Liver (tissue), 9 donors: ENCODE measurements around the gene RALGAPA2. TPM values are rescaled to one million over a fixed set of nuclear protein-coding genes. Genes with fewer than 3 reads are reported as not detected.

Experiments
- DNase-seq: peaks from one replicate; pipeline ENCODE4 v3.0.0-alpha.2; 2017; ENCODE audit warnings: low spot score
- H3K27ac ChIP-seq, 2 donors: one replicate each; pipeline ENCODE4 v1.7.0; 2013; ENCODE audit warnings: inconsistent platforms in 2 of 2, low read length in 2 of 2, control low read depth in 1 of 2, low read depth in 1 of 2, mild to moderate bottlenecking in 1 of 2
- H3K27me3 ChIP-seq, 4 donors: one replicate each; pipeline versions ENCODE4 v1.6.1 to v1.7.0; 2013; ENCODE audit warnings: low read length in 3 of 4, inconsistent platforms in 1 of 4, mild to moderate bottlenecking in 1 of 4, moderate library complexity in 1 of 4; ENCODE audit not compliant: control insufficient read depth in 4 of 4, insufficient read depth in 4 of 4
- H3K36me3 ChIP-seq, 4 donors: one replicate each; pipeline versions ENCODE4 v1.6.1 to v1.7.0; 2013; ENCODE audit warnings: low read length in 3 of 4, mild to moderate bottlenecking in 3 of 4, low read depth in 1 of 4, moderate library complexity in 1 of 4; ENCODE audit not compliant: control insufficient read depth in 4 of 4, insufficient read depth in 3 of 4
- H3K4me1 ChIP-seq, 4 donors: one replicate each; pipeline versions ENCODE4 v1.6.1 to v1.7.0; 2013; ENCODE audit warnings: low read length in 3 of 4, mild to moderate bottlenecking in 3 of 4, moderate library complexity in 1 of 4; ENCODE audit not compliant: control insufficient read depth in 4 of 4, insufficient read depth in 4 of 4
- H3K4me3 ChIP-seq, 3 donors: one replicate each; pipeline versions ENCODE4 v1.6.1 to v1.7.0; 2013; ENCODE audit warnings: low read length in 3 of 3, control low read depth in 1 of 3, low read depth in 1 of 3, mild to moderate bottlenecking in 1 of 3
- H3K9ac ChIP-seq, 2 donors: one replicate each; pipeline ENCODE4 v1.7.0; 2013; ENCODE audit warnings: low read length in 2 of 2, mild to moderate bottlenecking in 2 of 2, moderate library complexity in 2 of 2, control low read depth in 1 of 2, low read depth in 1 of 2
- H3K9me3 ChIP-seq, 4 donors: one replicate each; pipeline versions ENCODE4 v1.6.1 to v1.7.0; 2013; ENCODE audit warnings: low read length in 3 of 4; ENCODE audit not compliant: control insufficient read depth in 4 of 4
- ATF3 ChIP-seq: IDR thresholded peaks from 2 replicates; pipeline ENCODE4 v1.6.1; 2016; ENCODE audit warnings: antibody characterized with exemption
- CTCF ChIP-seq: fragments of 150-350 bp; IDR thresholded peaks from 2 replicates; pipeline ENCODE4 v1.5.1; 2017; ENCODE audit warnings: improper control_type of control experiment, low read depth, low read length; ENCODE audit not compliant: missing input control
- EGR1 ChIP-seq, 2 donors: IDR thresholded peaks; 2 replicates each; pipeline ENCODE4 v1.6.1; 2016 to 2018; ENCODE audit warnings: antibody characterized with exemption in 2 of 2, low read depth in 2 of 2
- FOXA1 ChIP-seq: IDR thresholded peaks from 2 replicates; pipeline ENCODE4 v1.6.1; 2016; ENCODE audit warnings: antibody characterized with exemption
- FOXA2 ChIP-seq: IDR thresholded peaks from 2 replicates; pipeline ENCODE4 v1.6.1; 2016; ENCODE audit warnings: antibody characterized with exemption
- GABPA ChIP-seq, 2 donors: IDR thresholded peaks in 1 of 2; conservative IDR thresholded peaks in 1 of 2; 2 replicates each; pipeline ENCODE4 v1.6.1; 2016; ENCODE audit warnings: antibody characterized with exemption in 2 of 2, mild to moderate bottlenecking in 1 of 2, moderate library complexity in 1 of 2
- HNF4A ChIP-seq, 2 donors: conservative IDR thresholded peaks; 2 replicates each; pipeline ENCODE4 v1.6.1; 2016; ENCODE audit warnings: antibody characterized with exemption in 2 of 2, mild to moderate bottlenecking in 2 of 2
- HNF4G ChIP-seq: IDR thresholded peaks from 2 replicates; pipeline ENCODE4 v1.6.1; 2016; ENCODE audit warnings: antibody characterized with exemption
- JUND ChIP-seq, 2 donors: IDR thresholded peaks; 2 replicates each; pipeline ENCODE4 v1.6.1; 2016; ENCODE audit warnings: antibody characterized with exemption in 2 of 2
- MAX ChIP-seq: IDR thresholded peaks from 2 replicates; pipeline ENCODE4 v1.6.1; 2016; ENCODE audit warnings: antibody characterized with exemption
- NR2F2 ChIP-seq: IDR thresholded peaks from 2 replicates; pipeline ENCODE4 v1.6.1; 2016; ENCODE audit warnings: antibody characterized with exemption
- RAD21 ChIP-seq, 2 donors: IDR thresholded peaks; 2 replicates each; pipeline ENCODE4 v1.6.1; 2016; ENCODE audit warnings: antibody characterized with exemption in 2 of 2, mild to moderate bottlenecking in 2 of 2
- REST ChIP-seq: IDR thresholded peaks from 2 replicates; pipeline ENCODE4 v1.6.1; 2016; ENCODE audit warnings: antibody characterized with exemption, mild to moderate bottlenecking
- RXRA ChIP-seq, 2 donors: IDR thresholded peaks; 2 replicates each; pipeline ENCODE4 v1.6.1; 2017 to 2018; ENCODE audit warnings: antibody characterized with exemption in 2 of 2, mild to moderate bottlenecking in 1 of 2
- SP1 ChIP-seq: IDR thresholded peaks from 2 replicates; pipeline ENCODE4 v1.6.1; 2018; ENCODE audit warnings: antibody characterized with exemption, mild to moderate bottlenecking
- TAF1 ChIP-seq: conservative IDR thresholded peaks from 2 replicates; pipeline ENCODE4 v1.6.1; 2016; ENCODE audit warnings: antibody characterized with exemption, mild to moderate bottlenecking
- YY1 ChIP-seq: IDR thresholded peaks from 2 replicates; pipeline ENCODE4 v1.6.1; 2016; ENCODE audit warnings: antibody characterized with exemption, mild to moderate bottlenecking
- ZBTB33 ChIP-seq: IDR thresholded peaks from 2 replicates; pipeline ENCODE4 v1.6.1; 2016; ENCODE audit warnings: antibody characterized with exemption
- WGBS: extraction: QIAGEN DNeasy Blood & Tissue Kit; methylation state at CpG from one replicate; pipeline ENCODE4 v1.1.7; 2013; 5-methylcytosine and 5-hydroxymethylcytosine counted together
- polyA plus RNA-seq, 2 donors: library from polyadenylated mRNA; stranded (reverse) in 1 of 2; unstranded in 1 of 2; fragments of 200-250 nt in 1 of 2; fragments of >200 nt in 1 of 2; fragmentation: Nextera tagmentation in 1 of 2; extraction: Ambion mirVana in 1 of 2; gene quantifications; one replicate each; pipeline versions ENCODE4 v1.2.1 to v1.2.3, GENCODE V29; 2013 to 2015
- total RNA-seq, 2 donors: library from RNA; depleted of rRNA; stranded (reverse); fragments of >200 nt; gene quantifications; one replicate each; pipeline ENCODE4 v1.2.3, GENCODE V29; 2014
- donor health status: healthy.
- donor health status: healthy.
- donor health status: healthy.
- donor health status: healthy.
- donor health status: healthy.

RALGAPA2 gene
- total and polyA plus RNA-seq, 4 donors = 14.8 to 89.9 (median 25.1) TPM

- no peak for DNase-seq
- WGBS = 95% methylated on average over 6 of the region's 6 CpGs
- Histone ChIP-seq H3K27ac (no peak overlapping the region), H3K4me3 (no peak overlapping the region), H3K36me3 (peaks cover 4 to 35% (median 27%) of the 10 kb centered on the region in 4 donors), H3K9me3 (no peaks in the 10 kb centered on the region), H3K9ac (no peak overlapping the region), H3K4me1 (no peaks in the 10 kb centered on the region), H3K27me3 (no peaks in the 10 kb centered on the region)
- TF ChIP-seq MAX (no peak), HNF4G (no peak), REST (no peak), NR2F2 (no peak), FOXA1 (no peak), RXRA (IDR thresholded peaks at IDR 0.05) (no peak), CTCF (no peak), EGR1 (IDR thresholded peaks at IDR 0.05; ENCODE audit: low read depth in 2 of 2) (no peak), YY1 (no peak), GABPA (IDR thresholded peaks at IDR 0.05 in 1 of 2, conservative IDR thresholded peaks at IDR 0.05 in 1 of 2) (no peak), ZBTB33 (no peak), SP1 (no peak), ATF3 (no peak), JUND (IDR thresholded peaks at IDR 0.05) (no peak), FOXA2 (no peak), HNF4A (conservative IDR thresholded peaks at IDR 0.05) (no peak), TAF1 (no peak), RAD21 (IDR thresholded peaks at IDR 0.05) (no peak)
Observed at GRCh38 chr20:20604907-20605306, 107.5 kb downstream of the RALGAPA2 start.
